Nephron progenitor cell (in vitro differentiated cells): Measurements from ENCODE around the gene RGS8.

ENCODE experiments used
- DNase-seq: peaks from one replicate; pipeline ENCODE4 v3.0.0; 2021
- H3K27ac Mint-ChIP-seq: 2 replicates; pipeline ENCODE4 v1.8.0; 2021; ENCODE audit warnings: mild to moderate bottlenecking, moderate library complexity, mixed read lengths
- H3K27me3 Mint-ChIP-seq: 2 replicates; pipeline ENCODE4 v1.8.0; 2021; ENCODE audit warnings: mild to moderate bottlenecking, low read depth, mixed read lengths; ENCODE audit not compliant: poor library complexity
- H3K36me3 Mint-ChIP-seq: 2 replicates; pipeline ENCODE4 v1.8.0; 2021; ENCODE audit warnings: low read depth, mixed read lengths
- H3K4me1 Mint-ChIP-seq: 2 replicates; pipeline ENCODE4 v1.8.0; 2021; ENCODE audit warnings: mixed read lengths
- H3K4me3 Mint-ChIP-seq: 2 replicates; pipeline ENCODE4 v1.8.0; 2021; ENCODE audit warnings: mild to moderate bottlenecking, moderate library complexity, mixed read lengths
- H3K9me3 Mint-ChIP-seq: 2 replicates; pipeline ENCODE4 v1.8.0; 2021; ENCODE audit warnings: mild to moderate bottlenecking, moderate library complexity, mixed read lengths
- TF ChIP-seq, protein P1 (sequence below): fragments of 200-600 bp; sonication (generic); IDR thresholded peaks from 2 replicates; pipeline ENCODE4 v1.5.0; 2021; ENCODE audit warnings: antibody characterized with exemption

The RGS8 gene

GRCh38 chr1:182723200-182723599 is 38.8 kb upstream of the RGS8 start:
- Mint-ChIP-seq H3K27me3 (no peaks in the 10 kb centered on the region), H3K36me3 (no peaks in the 10 kb centered on the region), H3K27ac (no peak overlapping the region), H3K9me3 (no peaks in the 10 kb centered on the region), H3K4me3 (no peak overlapping the region), H3K4me1 (peaks cover 7% of the 10 kb centered on the region)
- no peak for DNase-seq
- TF ChIP-seq, protein P1, sequence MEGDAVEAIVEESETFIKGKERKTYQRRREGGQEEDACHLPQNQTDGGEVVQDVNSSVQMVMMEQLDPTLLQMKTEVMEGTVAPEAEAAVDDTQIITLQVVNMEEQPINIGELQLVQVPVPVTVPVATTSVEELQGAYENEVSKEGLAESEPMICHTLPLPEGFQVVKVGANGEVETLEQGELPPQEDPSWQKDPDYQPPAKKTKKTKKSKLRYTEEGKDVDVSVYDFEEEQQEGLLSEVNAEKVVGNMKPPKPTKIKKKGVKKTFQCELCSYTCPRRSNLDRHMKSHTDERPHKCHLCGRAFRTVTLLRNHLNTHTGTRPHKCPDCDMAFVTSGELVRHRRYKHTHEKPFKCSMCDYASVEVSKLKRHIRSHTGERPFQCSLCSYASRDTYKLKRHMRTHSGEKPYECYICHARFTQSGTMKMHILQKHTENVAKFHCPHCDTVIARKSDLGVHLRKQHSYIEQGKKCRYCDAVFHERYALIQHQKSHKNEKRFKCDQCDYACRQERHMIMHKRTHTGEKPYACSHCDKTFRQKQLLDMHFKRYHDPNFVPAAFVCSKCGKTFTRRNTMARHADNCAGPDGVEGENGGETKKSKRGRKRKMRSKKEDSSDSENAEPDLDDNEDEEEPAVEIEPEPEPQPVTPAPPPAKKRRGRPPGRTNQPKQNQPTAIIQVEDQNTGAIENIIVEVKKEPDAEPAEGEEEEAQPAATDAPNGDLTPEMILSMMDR, result no peak

DNA sequence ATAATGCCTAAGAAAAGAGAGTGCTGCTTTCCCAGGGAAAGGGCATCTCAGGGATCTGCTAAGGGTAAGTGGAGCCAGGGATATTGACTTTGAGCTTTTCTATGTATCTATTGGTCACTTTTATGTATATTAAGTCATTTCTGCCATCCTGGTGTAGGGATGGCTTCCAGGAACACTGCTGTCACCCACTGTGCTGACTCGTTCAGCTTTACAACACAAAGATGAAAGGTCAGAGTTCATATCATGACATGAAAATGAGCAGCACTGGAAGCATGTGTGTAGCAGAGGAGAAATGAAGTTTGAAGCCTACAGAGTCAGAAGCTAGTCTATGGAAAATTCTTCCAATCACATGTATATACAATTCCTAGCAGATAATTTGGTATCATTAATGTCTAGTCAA is 37.1 kb upstream of the RGS8 start:
- Mint-ChIP-seq H3K36me3 (no peaks in the 10 kb centered on the region), H3K9me3 (no peaks in the 10 kb centered on the region), H3K27me3 (no peaks in the 10 kb centered on the region), H3K27ac (no peak overlapping the region), H3K4me1 (peaks cover 7% of the 10 kb centered on the region), H3K4me3 (no peak overlapping the region)
- TF ChIP-seq, protein P1, result no peak
- no peak for DNase-seq

GRCh38 chr1:182720463-182720862 is 36.1 kb upstream of the RGS8 start:
- H3K27me3 Mint-ChIP-seq, result no peaks in the 10 kb centered on the region
- H3K9me3 Mint-ChIP-seq, result no peaks in the 10 kb centered on the region
- TF ChIP-seq, protein P1, result peak; percentile 8
- H3K4me3 Mint-ChIP-seq, result no peak overlapping the region
- H3K27ac Mint-ChIP-seq, result no peak overlapping the region
- H3K36me3 Mint-ChIP-seq, result no peaks in the 10 kb centered on the region
- peaks cover 4% of the 10 kb centered on the region for H3K4me1 Mint-ChIP-seq
- DNase-seq, result no peak

- Mint-ChIP-seq H3K27ac (no peak overlapping the region), H3K4me3 (no peak overlapping the region), H3K36me3 (no peaks in the 10 kb centered on the region), H3K4me1 (no peaks in the 10 kb centered on the region), H3K9me3 (no peaks in the 10 kb centered on the region), H3K27me3 (no peaks in the 10 kb centered on the region)
- DNase-seq, result no peak
- TF ChIP-seq, protein P1, result no peak
Observed at GRCh38 chr1:182719553-182719952, 35.2 kb upstream of the RGS8 start.

DNA sequence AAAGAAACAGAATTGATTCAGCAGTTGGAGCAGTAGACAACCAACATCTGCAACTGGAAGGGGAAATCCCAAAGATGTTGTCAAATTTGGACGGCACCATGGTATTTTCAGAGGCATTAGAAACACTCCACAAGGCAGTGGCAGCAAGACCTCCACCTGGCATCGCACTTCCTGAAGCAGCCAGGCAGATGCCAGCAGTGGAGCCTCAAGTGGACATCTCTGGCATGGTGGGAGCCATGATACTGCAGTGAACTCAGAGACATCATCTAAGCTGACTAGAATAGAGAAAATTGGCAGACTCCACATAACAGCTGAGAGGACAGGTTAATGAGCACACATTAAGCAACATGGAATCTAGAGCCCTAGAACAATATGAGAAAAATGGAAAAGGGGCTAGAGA is 33.9 kb upstream of the RGS8 start:
- peaks cover 5% of the 10 kb centered on the region for H3K4me1 Mint-ChIP-seq
- no peaks in the 10 kb centered on the region for H3K36me3 Mint-ChIP-seq
- DNase-seq, result no peak
- H3K27ac Mint-ChIP-seq, result no peak overlapping the region
- TF ChIP-seq, protein P1, result no peak
- H3K4me3 Mint-ChIP-seq, result no peak overlapping the region
- H3K9me3 Mint-ChIP-seq, result no peaks in the 10 kb centered on the region
- H3K27me3 Mint-ChIP-seq, result peaks cover 7% of the 10 kb centered on the region
